HCT116 (cell line): Measurements from ENCODE around the gene SEMA4A. TPM values are rescaled to one million over a fixed set of nuclear protein-coding genes. Genes with fewer than 3 reads are reported as not detected.
A peak's percentile ranks its signal among the peaks of the same experiment; 100 is the strongest.

Experiments used
- ATAC-seq: fragments of 200-7000 bp; cut with Tn5 transposase; 2 replicates; pipeline ENCODE4 v1.9.1; 2020; ENCODE audit warnings: mild to moderate bottlenecking, moderate library complexity
- BruUV-seq: library from RNA; stranded (reverse); fragments of 400-500 nt; replicated peaks from 2 replicates; lab custom pipeline; 2021; lab: Mats Ljungman, UMichigan
- CTCF ChIA-PET: fragments of 300-600 bp; sonication (Branson Sonifier 250); formaldehyde crosslinking; loops from one replicate; lab custom pipeline; 2021; ENCODE audit warnings: antibody characterized with exemption; lab: Charles Lee
- POLR2A ChIA-PET: fragments of 300-600, 350-600 bp; sonication (Branson Sonifier 250); formaldehyde crosslinking; loops from one replicate; lab custom pipeline; 2021; ENCODE audit warnings: antibody characterized with exemption; lab: Charles Lee
- RAD21 ChIA-PET, 2 experiments: fragments of 300-600 bp; sonication (Branson Sonifier 250); formaldehyde crosslinking; loops; one replicate each; lab custom pipeline; 2023; ENCODE audit warnings: low total read pairs in 2 of 2; ENCODE audit not compliant: uncharacterized antibody in 2 of 2, unreplicated experiment in 2 of 2, low non-redundant PET in 1 of 2; lab: Charles Lee
- DNase-seq: peaks from one replicate; pipeline ENCODE4 v3.0.0-alpha.2; 2010; ENCODE audit warnings: low read depth, low spot score
- H2AFZ ChIP-seq: fragments of 200-600 bp; shearing (Covaris generic), sonication (generic); 2 replicates; pipeline ENCODE4 v1.6.1; 2017; ENCODE audit warnings: low read depth, mixed run types, mixed read lengths, antibody characterized with exemption, low read length; ENCODE audit not compliant: poor library complexity, severe bottlenecking
- H3K27ac ChIP-seq: 2 replicates; pipeline ENCODE4 v1.5.1; 2012; ENCODE audit warnings: low read depth, low read length
- H3K27me3 ChIP-seq: fragments of 200-600 bp; sonication (generic); 2 replicates; pipeline ENCODE4 v1.6.1; 2016; ENCODE audit warnings: mixed run types, low read length, mixed read lengths; ENCODE audit not compliant: insufficient read depth
- H3K36me3 ChIP-seq, 2 experiments: fragments of 200-500 bp in 1 of 2; fragments of 200-600 bp in 1 of 2; sonication (Bioruptor generic) in 1 of 2; sonication (generic) in 1 of 2; 2 replicates each; pipeline versions ENCODE4 v1.5.1 to v1.6.1; 2014 to 2016; ENCODE audit warnings: low read length in 2 of 2, inconsistent platforms in 1 of 2, mixed read lengths in 1 of 2, mixed run types in 1 of 2; ENCODE audit not compliant: insufficient read depth in 2 of 2, control insufficient read depth in 1 of 2
- H3K4me1 ChIP-seq, 2 experiments: fragments of 200-600 bp in 1 of 2; sonication (generic) in 1 of 2; 2 replicates each; pipeline versions ENCODE4 v1.5.1 to v1.6.1; 2012 to 2017; ENCODE audit warnings: low read length in 2 of 2, inconsistent platforms in 1 of 2, mild to moderate bottlenecking in 1 of 2, mixed read lengths in 1 of 2, mixed run types in 1 of 2, moderate library complexity in 1 of 2; ENCODE audit not compliant: insufficient read depth in 2 of 2, control insufficient read depth in 1 of 2
- H3K4me2 ChIP-seq: fragments of 200-600 bp; sonication (generic); 2 replicates; pipeline ENCODE4 v1.6.1; 2017; ENCODE audit warnings: mixed run types, low read length, mixed read lengths
- H3K4me3 ChIP-seq, 2 experiments: fragments of 200-600 bp in 1 of 2; sonication (generic) in 1 of 2; replicated peaks in 1 of 2; 2 replicates each; pipeline ENCODE4 v1.5.1; 2011 to 2016; ENCODE audit warnings: low read length in 2 of 2, control low read depth in 1 of 2, low read depth in 1 of 2, mild to moderate bottlenecking in 1 of 2, mixed read lengths in 1 of 2, mixed run types in 1 of 2
- H3K79me2 ChIP-seq: fragments of 200-600 bp; sonication (generic); 2 replicates; pipeline ENCODE4 v1.6.1; 2017; ENCODE audit warnings: mild to moderate bottlenecking, mixed run types, low read length, moderate library complexity, mixed read lengths; ENCODE audit not compliant: insufficient read depth
- H3K9ac ChIP-seq: fragments of 200-600 bp; sonication (generic); 2 replicates; pipeline ENCODE4 v1.6.1; 2016; ENCODE audit warnings: low read length, mixed read lengths
- H3K9me2 ChIP-seq: fragments of 200-600 bp; sonication (generic), shearing (Covaris generic); 2 replicates; pipeline ENCODE4 v1.6.1; 2017; ENCODE audit warnings: mixed run types, mild to moderate bottlenecking, moderate library complexity; ENCODE audit not compliant: insufficient read depth
- H3K9me3 ChIP-seq, 2 experiments: fragments of 200-500 bp in 1 of 2; fragments of 200-600 bp in 1 of 2; sonication (Bioruptor generic) in 1 of 2; sonication (generic) in 1 of 2; 2 replicates each; pipeline ENCODE4 v1.6.1; 2014 to 2017; ENCODE audit warnings: low read length in 2 of 2, mixed read lengths in 2 of 2, inconsistent platforms in 1 of 2, low read depth in 1 of 2, mild to moderate bottlenecking in 1 of 2, mixed run types in 1 of 2, moderate library complexity in 1 of 2; ENCODE audit not compliant: control insufficient read depth in 1 of 2, insufficient read depth in 1 of 2
- H4K20me1 ChIP-seq: fragments of 200-600 bp; sonication (generic), shearing (Covaris generic); 2 replicates; pipeline ENCODE4 v1.6.1; 2017; ENCODE audit warnings: mixed run types, mild to moderate bottlenecking, moderate library complexity; ENCODE audit not compliant: insufficient read depth
- EZH2phosphoT487 ChIP-seq: fragments of 200-600 bp; IDR thresholded peaks from 2 replicates; pipeline ENCODE4 v1.6.1; 2018; ENCODE audit warnings: antibody characterized with exemption, borderline replicate concordance
- FOSL1 ChIP-seq: IDR thresholded peaks from 2 replicates; pipeline ENCODE4 v1.6.1; 2012; ENCODE audit warnings: low read depth
- JUND ChIP-seq: IDR thresholded peaks from 2 replicates; pipeline ENCODE4 v1.6.1; 2012
- MAX ChIP-seq: IDR thresholded peaks from 2 replicates; pipeline ENCODE4 v1.6.1; 2012
- RAD21 ChIP-seq: IDR thresholded peaks from 2 replicates; pipeline ENCODE4 v1.6.1; 2012; ENCODE audit warnings: low read depth, mild to moderate bottlenecking
- TCF7L2 ChIP-seq: IDR thresholded peaks from 2 replicates; pipeline ENCODE4 v1.7.0; 2011; ENCODE audit warnings: borderline replicate concordance, inconsistent platforms; ENCODE audit not compliant: insufficient read depth, insufficient read length; ENCODE audit errors: extremely low read depth
- YY1 ChIP-seq: IDR thresholded peaks from 2 replicates; pipeline ENCODE4 v1.6.1; 2011; ENCODE audit warnings: low read length, low read depth, moderate library complexity, mild to moderate bottlenecking; ENCODE audit not compliant: insufficient replicate concordance; ENCODE audit errors: extremely low read depth
- ZFX ChIP-seq: fragments of 450-650 bp; IDR thresholded peaks from 2 replicates; pipeline ENCODE4 v1.6.1; 2017
- intact Hi-C: fragments of 100-400 bp; cut with micrococcal nuclease; formaldehyde crosslinking; loops from 2 replicates; pipeline ENCODE4 v1.10.0; 2022
- total RNA-seq: library from RNA; stranded (reverse); gene quantifications from one replicate; pipeline ENCODE4 v1.2.1, GENCODE V29; 2021; ENCODE audit not compliant: unreplicated experiment

The SEMA4A gene
- total RNA-seq, 1 experiment from 2014 or later, result 0.39 TPM

GRCh38 chr1:156126630-156127534, 26.5 kb upstream of the SEMA4A start:
- Histone ChIP-seq H3K4me2 (peak overlapping the region; percentile 90), H3K27me3 (no peaks in the 10 kb centered on the region), H2AFZ (no peak overlapping the region), H3K9me2 (no peaks in the 10 kb centered on the region), H3K4me1 (peaks cover 67 to 91% of the 10 kb centered on the region in 2 experiments), H3K4me3 (peak overlapping the region; percentile 52), H4K20me1 (no peaks in the 10 kb centered on the region), H3K9ac (peak overlapping the region; percentile 75), H3K36me3 (peaks cover 12 to 25% of the 10 kb centered on the region in 2 experiments), H3K9me3 (no peaks in the 10 kb centered on the region), H3K79me2 (peaks cover 98% of the 10 kb centered on the region), H3K27ac (peak overlapping the region; percentile 95)
- TF ChIP-seq MAX (no peak), EZH2phosphoT487 (no peak), TCF7L2 (peak; percentile 31), RAD21 (no peak), FOSL1 (no peak), ZFX (no peak), JUND (no peak), YY1 (no peak)
- POLR2A ChIA-PET, result interaction anchor here (1.0 to 6.1 kb wide), 4 partner anchors 13 to 66 kb away, joined by 3 to 56 read pairs (median 27); partner anchors contain the start of genes LMNA and RAB25
- CTCF ChIA-PET, result interaction anchor here (0.7 to 8.4 kb wide), 8 partner anchors 10 to 235 kb away, joined by 3 to 189 read pairs (median 7); partner anchors contain the start of genes LMNA and MEX3A
- RAD21 ChIA-PET, result interaction anchor here (0.7 to 4.7 kb wide), 7 partner anchors 23 to 208 kb away, joined by 3 to 43 read pairs (median 3); no protein-coding TSS in a partner anchor
- intact Hi-C loops, result no loop called here
- DNase-seq, result peak; percentile 70
- BruUV-seq, result no TSS peak
- peak; percentile 26 for ATAC-seq
